Activated naive CD4-positive, alpha-beta T cell treated with Interleukin-2 at 50 U/mL for 16 hours (primary cell): ENCODE data around the gene SERPINB5.

ENCODE experiments used
- DNase-seq: peaks from one replicate; pipeline ENCODE4 v3.0.0-alpha.2; 2020

Gene SERPINB5

DNA sequence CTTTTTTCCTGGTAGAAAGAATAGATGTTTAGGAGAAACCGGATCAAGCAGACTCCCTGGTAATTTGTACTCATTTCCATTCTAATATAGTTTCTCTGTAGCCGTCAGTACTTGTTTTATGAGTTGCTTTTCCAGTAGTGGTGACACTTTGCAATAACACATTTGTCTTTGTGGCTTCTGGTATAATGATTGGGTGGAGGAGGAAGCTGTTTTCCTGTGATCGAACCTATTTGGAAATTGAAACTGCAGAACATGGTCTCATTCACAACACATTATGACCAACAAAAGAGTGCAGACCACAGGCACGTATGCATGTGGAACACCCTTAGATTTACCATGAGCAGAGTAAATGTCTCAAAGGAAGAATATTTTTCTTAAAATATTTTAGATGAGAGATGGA lies 57.9 kb downstream of the SERPINB5 start:
- no peak for DNase-seq

DNA sequence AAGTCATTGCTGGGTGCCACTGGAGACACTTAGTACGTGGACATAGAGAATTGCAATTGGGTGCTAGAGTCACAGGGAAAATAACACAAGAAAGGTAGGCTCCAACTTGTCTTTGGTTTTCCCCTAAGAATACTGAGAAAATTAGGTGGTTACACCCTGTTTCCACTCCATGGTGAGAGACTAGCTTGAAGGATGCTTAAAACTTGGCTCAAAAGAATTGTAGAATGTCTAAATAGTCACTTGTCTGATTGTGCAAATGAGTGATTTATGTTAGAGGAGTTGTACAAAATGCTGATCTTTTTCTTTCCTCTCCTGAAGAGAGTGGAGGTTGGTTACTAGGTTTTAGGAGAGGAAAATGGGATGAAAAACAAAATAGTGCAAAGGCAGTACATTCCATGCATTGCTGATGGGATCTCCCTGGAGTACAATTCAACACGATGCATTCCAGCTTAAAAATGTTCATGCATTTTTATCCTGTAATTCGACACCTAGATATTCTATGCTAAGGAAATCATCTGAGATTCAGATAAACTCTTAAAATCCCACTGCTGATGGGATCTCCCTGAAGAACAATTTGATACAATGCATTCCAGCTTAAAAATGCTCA lies 63.2 kb downstream of the SERPINB5 start:
- no peak for DNase-seq

DNA sequence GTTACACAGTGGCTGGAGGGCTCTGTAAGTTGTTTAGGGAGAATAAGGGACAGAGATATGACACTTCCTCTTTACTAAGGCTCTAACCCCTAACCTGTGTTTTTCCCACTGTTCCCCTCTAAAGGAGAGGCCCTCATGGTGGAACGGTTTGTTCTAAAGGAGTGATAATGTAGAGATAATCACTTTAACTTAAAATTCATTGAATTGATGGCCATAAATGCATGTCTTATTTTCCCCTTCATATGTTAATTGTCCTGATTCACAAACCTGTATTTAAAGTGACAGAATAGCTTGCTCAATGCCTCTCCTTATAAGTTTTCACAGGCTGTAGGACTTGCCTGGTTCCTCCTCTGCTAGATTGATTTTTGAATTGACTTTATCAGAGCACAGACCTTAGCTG lies 65.3 kb downstream of the SERPINB5 start, which contains the start of gene SERPINB12:
Gene SERPINB12, plus strand, starts transcription at position 301 of the 400 bp plus-strand sequence. CDS start 13,791 bp downstream, outside the sequence.
- no peak for DNase-seq

DNA sequence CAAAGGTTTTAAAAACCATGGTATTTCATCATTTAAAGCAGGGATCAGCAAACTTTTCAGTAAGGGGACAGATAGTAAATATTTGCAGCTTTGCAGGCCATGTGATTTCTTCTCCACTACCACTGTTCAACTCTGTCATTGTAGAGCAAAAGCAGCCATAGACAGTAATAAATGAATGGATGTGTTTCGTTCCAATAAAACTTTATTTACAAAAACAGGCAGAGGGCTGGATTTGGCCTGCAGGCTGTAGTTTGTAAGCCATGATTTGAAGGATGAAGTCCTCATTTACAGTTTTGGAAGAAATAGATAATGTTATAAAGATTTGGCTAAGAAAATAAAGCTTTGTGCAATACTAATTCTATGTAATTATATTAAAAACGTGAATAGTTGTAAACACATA lies 67.3 kb downstream of the SERPINB5 start:
- DNase-seq, result no peak

DNA sequence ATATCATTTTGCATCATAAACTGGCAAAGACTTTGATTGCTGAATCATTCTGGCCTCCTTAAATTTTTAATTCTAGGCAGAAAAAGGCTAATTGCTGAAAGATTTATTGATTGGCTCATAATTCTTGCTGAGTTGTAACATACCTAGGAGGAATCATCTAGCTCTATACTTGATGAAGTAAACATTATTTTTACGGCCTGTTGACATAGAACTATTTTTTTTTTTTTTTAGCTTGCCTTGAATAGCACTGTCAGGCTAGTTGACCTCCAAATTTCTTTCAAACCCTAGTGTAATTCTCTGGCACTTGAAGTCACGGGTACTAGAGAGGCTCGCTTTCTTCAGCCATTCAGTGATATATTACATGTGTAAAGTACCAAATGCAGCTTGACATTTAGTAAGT lies 68.2 kb downstream of the SERPINB5 start:
- DNase-seq, result no peak

DNA sequence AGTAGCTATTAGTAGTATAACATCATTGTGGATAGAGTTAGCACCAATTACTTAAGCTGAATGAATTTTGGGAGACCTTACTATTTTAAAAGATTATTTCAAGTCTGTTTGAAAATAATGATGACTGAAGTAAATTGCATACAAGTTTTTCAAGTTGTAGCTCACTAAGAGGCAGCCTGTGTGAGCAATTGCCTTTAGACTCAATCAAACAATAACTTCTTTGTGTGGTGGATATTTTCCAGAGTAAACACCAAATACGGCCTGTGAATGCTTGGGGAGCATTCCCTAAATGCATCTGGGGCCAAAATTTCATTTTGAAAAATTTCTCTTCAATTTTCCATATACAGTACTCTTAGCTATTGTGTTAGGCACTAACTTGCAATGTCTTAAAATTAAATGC lies 73.3 kb downstream of the SERPINB5 start:
- no peak for DNase-seq

DNA sequence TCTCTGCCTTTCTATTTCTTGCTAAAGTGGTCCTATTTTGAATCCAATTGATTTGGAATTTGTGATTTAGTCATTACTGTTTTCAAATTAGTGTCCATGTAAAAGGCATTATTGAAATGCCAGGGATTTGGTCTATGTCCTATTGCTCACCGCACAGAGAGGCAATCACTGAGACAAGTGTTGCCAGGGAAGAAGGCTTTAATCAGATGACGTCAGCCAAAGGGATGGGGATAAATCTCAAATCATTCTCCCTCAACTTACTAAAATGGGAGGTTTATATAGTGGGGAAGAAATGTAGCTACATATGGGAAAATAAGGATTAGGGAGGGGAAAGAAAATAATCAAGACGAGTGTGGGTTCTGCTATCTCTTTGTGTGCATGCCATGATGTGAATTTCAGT lies 75.0 kb downstream of the SERPINB5 start:
- DNase-seq, result no peak

DNA sequence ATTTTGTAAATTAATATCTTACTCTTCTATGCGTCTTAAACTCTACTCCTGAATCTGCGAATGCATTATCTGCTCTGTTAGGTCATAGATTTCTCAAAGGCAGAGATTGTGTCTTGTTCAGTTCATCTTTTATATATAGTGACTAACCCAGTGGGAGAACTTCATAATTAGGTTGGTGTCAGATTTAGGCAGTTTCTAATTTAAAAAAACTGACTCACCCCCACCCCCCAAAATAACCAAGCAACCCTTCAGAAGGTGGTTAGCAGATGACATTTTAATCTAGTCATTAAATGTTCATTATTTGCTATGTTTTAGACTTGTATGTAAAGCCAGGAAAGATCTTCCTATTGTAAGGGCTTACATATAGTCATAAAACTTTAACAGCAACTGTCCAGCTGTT lies 75.8 kb downstream of the SERPINB5 start:
- no peak for DNase-seq

DNA sequence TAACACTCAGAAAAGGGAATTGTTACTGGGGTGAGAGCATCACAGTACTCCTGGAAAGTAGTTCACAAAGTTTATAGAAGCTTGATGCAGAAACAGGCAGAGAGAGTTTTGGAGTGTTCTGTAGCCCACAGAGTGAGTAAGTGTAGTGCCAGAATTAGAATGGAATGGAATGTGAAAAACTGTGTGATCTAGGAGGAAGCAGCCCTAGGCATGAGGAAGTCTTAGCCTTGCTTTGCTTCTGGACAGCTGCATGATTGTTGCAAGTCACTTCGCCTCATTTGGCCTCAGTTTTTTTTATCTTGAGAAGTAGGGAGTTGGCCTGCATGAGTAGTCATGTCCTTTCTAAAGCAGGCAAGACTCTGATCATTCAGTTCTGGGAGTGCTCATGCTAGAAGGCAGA lies 76.3 kb downstream of the SERPINB5 start:
- DNase-seq, result no peak
